Activated CD8-positive, alpha-beta memory T cell treated with anti-CD3 and anti-CD28 coated beads, Interleukin-2, amount 50 U/mL, for 24 hours (primary cell): ENCODE measurements around the gene L3MBTL4.
"Not testable (repeated sequence)": the region's sequence is repeated elsewhere in the genome, so short reads cannot be mapped to it uniquely, and the experiment has no call there.

Source experiments
- DNase-seq: peaks from one replicate; pipeline ENCODE4 v3.0.0-alpha.2; 2020; ENCODE audit errors: extremely low read depth

Gene L3MBTL4

GRCh38 chr18:6414723-6415417 lies at the start of gene L3MBTL4:
L3MBTL4 (minus strand) TSS chr18:6414911; CDS start chr18:6311625, 103,286 bp downstream.
- DNase-seq = no peak

- no peak for DNase-seq
Observed at GRCh38 chr18:6452194-6452593, 37.5 kb upstream of the L3MBTL4 start.

GRCh38 chr18:6449213-6449612 lies 34.5 kb upstream of the L3MBTL4 start:
- no peak for DNase-seq

- no peak for DNase-seq
Observed at GRCh38 chr18:6444466-6445228, 29.9 kb upstream of the L3MBTL4 start.

GRCh38 chr18:6441200-6441599 lies 26.5 kb upstream of the L3MBTL4 start:
- DNase-seq = no peak

GRCh38 chr18:6437937-6438818 lies 23.5 kb upstream of the L3MBTL4 start:
- no peak for DNase-seq

GRCh38 chr18:6435731-6436130 lies 21.0 kb upstream of the L3MBTL4 start:
- no peak for DNase-seq

- no peak for DNase-seq
Observed at GRCh38 chr18:6434987-6435709, 20.4 kb upstream of the L3MBTL4 start.

- no peak for DNase-seq
Observed at GRCh38 chr18:6434481-6434880, 19.8 kb upstream of the L3MBTL4 start.

GRCh38 chr18:6431659-6432318 lies 17.1 kb upstream of the L3MBTL4 start:
- no peak for DNase-seq

GRCh38 chr18:6428851-6429395 lies 14.2 kb upstream of the L3MBTL4 start:
- DNase-seq = no peak

GRCh38 chr18:6427286-6427685 lies 12.6 kb upstream of the L3MBTL4 start:
- no peak for DNase-seq

GRCh38 chr18:6423289-6423688 lies 8.6 kb upstream of the L3MBTL4 start:
- no peak for DNase-seq

GRCh38 chr18:6414118-6414722 lies 491 bp downstream of the L3MBTL4 start:
- DNase-seq = no peak

- DNase-seq = no peak
Observed at GRCh38 chr18:6413579-6414117, 1.1 kb downstream of the L3MBTL4 start.

- no peak for DNase-seq
Observed at GRCh38 chr18:6412933-6413472, 1.7 kb downstream of the L3MBTL4 start.

GRCh38 chr18:6411382-6411781 lies 3.3 kb downstream of the L3MBTL4 start:
- DNase-seq = no peak

- no peak for DNase-seq
Observed at GRCh38 chr18:6409933-6410332, 4.8 kb downstream of the L3MBTL4 start.

- not testable (repeated sequence) for DNase-seq
Observed at GRCh38 chr18:6408543-6408942, 6.2 kb downstream of the L3MBTL4 start.
